ENCODE results near the gene TP53TG5.

DNA sequence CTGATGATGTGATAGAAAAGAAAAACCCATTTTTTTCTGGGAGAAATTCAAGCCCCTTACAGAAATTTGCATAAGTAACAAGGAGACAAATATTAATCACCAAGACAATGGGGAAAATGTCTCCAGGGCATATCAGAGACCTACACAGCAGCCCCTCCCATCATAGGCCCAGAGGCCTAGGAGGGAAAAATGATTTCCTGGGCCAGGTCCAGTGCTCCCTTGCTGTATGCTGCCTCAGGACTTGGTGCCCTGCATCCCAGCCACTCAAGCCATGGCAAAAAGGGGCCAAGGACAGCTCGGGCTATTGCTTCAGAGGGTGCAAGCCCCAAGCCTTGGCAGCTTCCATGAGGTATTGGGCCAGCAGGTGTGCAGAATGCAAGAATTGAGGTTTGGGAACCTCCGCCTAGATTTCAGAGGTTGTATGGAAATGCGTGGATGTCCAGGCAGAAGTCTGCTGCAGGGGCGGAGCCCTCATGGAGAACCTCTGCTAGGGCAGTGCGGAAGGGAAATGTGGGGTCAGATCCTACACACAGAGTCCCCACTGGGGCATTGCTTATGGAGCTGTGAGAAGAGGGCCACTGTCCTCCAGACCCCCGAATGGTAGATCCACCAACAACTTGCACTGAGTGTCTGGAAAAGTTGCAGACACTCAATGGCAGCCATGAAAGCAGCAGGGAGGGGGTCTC lies 22.4 kb upstream of the TP53TG5 start:
- TF ChIP-seq, protein P1, sequence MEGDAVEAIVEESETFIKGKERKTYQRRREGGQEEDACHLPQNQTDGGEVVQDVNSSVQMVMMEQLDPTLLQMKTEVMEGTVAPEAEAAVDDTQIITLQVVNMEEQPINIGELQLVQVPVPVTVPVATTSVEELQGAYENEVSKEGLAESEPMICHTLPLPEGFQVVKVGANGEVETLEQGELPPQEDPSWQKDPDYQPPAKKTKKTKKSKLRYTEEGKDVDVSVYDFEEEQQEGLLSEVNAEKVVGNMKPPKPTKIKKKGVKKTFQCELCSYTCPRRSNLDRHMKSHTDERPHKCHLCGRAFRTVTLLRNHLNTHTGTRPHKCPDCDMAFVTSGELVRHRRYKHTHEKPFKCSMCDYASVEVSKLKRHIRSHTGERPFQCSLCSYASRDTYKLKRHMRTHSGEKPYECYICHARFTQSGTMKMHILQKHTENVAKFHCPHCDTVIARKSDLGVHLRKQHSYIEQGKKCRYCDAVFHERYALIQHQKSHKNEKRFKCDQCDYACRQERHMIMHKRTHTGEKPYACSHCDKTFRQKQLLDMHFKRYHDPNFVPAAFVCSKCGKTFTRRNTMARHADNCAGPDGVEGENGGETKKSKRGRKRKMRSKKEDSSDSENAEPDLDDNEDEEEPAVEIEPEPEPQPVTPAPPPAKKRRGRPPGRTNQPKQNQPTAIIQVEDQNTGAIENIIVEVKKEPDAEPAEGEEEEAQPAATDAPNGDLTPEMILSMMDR (IDR thresholded peaks at IDR 0.05), result no peak
- no peak for TF ChIP-seq POLR2A (IDR thresholded peaks at IDR 0.05)

All from lower leg skin (tissue), 3 donors.